Astrocyte of the spinal cord (primary cell): ENCODE data around the gene CEP78.

ENCODE experiments used
- DNase-seq: peaks from one replicate; pipeline ENCODE4 v3.0.0; 2011; ENCODE audit warnings: low read depth, low spot score
- H3K4me3 ChIP-seq: 2 replicates; pipeline ENCODE4 v1.5.1; 2011; ENCODE audit warnings: low read depth, mild to moderate bottlenecking, low read length, moderate library complexity
- in situ Hi-C: cut with HindIII; loops from 2 replicates; pipeline ENCODE4 v1.10.0; 2017; ENCODE audit warnings: low sequenced_read_pairs
- TF ChIP-seq, protein P1 (sequence below): IDR thresholded peaks from 2 replicates; pipeline ENCODE4 v1.5.1; 2012; ENCODE audit warnings: low read depth, mild to moderate bottlenecking, low read length, inconsistent platforms

Gene CEP78

DNA sequence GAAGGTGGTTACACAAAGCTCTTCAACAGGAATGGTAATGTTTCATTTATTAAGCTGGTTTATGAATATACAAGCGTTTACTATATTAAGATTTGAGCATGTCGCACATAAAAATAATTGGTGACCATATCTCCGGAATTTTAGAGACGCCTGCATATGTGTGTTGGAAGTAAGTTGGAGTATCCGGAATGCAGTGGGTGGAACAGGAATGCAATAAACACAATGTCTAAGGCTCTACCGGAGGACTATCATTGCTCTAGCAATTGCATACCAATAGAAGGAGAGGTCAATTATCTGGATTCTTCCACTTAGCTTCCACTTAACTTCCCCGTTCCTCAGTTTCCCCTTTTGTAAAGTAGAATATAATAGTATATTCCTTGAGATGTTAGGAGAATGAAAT, 1.1 kb upstream of the CEP78 start:
- peak overlapping the region; percentile 89 for H3K4me3 ChIP-seq
- DNase-seq: peak; percentile 8
- in situ Hi-C loops: no loop called here
- TF ChIP-seq, protein P1, sequence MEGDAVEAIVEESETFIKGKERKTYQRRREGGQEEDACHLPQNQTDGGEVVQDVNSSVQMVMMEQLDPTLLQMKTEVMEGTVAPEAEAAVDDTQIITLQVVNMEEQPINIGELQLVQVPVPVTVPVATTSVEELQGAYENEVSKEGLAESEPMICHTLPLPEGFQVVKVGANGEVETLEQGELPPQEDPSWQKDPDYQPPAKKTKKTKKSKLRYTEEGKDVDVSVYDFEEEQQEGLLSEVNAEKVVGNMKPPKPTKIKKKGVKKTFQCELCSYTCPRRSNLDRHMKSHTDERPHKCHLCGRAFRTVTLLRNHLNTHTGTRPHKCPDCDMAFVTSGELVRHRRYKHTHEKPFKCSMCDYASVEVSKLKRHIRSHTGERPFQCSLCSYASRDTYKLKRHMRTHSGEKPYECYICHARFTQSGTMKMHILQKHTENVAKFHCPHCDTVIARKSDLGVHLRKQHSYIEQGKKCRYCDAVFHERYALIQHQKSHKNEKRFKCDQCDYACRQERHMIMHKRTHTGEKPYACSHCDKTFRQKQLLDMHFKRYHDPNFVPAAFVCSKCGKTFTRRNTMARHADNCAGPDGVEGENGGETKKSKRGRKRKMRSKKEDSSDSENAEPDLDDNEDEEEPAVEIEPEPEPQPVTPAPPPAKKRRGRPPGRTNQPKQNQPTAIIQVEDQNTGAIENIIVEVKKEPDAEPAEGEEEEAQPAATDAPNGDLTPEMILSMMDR: no peak

GRCh38 chr9:78235256-78235761, 566 bp upstream of the CEP78 start:
- TF ChIP-seq, protein P1: no peak
- H3K4me3 ChIP-seq: peak overlapping the region; percentile 89
- in situ Hi-C loops: no loop called here
- DNase-seq: peak; percentile 50

- H3K4me3 ChIP-seq: peak overlapping the region; percentile 89
- TF ChIP-seq, protein P1: no peak
- no peak for DNase-seq
- in situ Hi-C loops: no loop called here
Observed at GRCh38 chr9:78236551-78236910, 656 bp downstream of the CEP78 start.

- in situ Hi-C loops: no loop called here
- TF ChIP-seq, protein P1: no peak
- H3K4me3 ChIP-seq: no peak overlapping the region
Observed at GRCh38 chr9:78238046-78239038, 2.5 kb downstream of the CEP78 start.

DNA sequence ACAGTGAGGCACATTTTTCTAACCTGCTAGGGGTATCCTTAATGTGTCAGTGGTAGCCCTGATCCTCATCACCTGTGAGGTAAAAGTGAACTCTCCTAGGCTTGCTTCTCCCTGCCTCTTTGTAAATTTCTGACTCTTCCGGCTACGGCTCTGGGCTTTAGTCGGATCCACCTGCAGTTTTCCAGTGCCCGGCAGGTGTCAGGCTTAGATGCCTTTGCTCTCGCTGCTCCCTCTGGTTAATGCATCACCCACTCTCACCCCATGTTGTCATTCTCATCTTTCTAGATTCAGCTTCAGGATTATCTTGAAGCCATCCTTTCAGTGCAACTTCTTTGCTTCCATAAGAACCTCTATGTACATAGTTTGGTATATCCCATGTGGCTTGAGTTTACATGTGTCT, 3.6 kb downstream of the CEP78 start:
- TF ChIP-seq, protein P1: peak; percentile 28
- in situ Hi-C loops: no loop called here
- DNase-seq: no peak
- H3K4me3 ChIP-seq: no peak overlapping the region

More at GRCh38 chr9:78238046-78239038, 2.5 kb downstream of the CEP78 start:
- no peak for DNase-seq

- in situ Hi-C loops: no loop called here
- TF ChIP-seq, protein P1: no peak
- DNase-seq: no peak
- H3K4me3 ChIP-seq: no peak overlapping the region
Observed at GRCh38 chr9:78242041-78242440, 6.2 kb downstream of the CEP78 start.
